ENCODE measurements around the gene QSOX2. TPM values are rescaled to one million over a fixed set of nuclear protein-coding genes. Genes with fewer than 3 reads are reported as not detected.

QSOX2 gene
- total RNA-seq, 4 donors from 2014 or later: 3.4 to 7.2 (median 5.2) TPM

- Histone ChIP-seq H3K4me1 (peaks cover 0 to 21% (median 0%) of the 10 kb centered on the region in 3 donors), H3K36me3 (no peaks in the 10 kb centered on the region), H3K27ac (no peak overlapping the region), H3K27me3 (peaks cover 100% of the 10 kb centered on the region), H3K9me3 (no peaks in the 10 kb centered on the region), H3K4me3 (no peak overlapping the region)
- 100% methylated on average over 2 of the region's 11 CpGs; no CpG with 5 or more reads in 1 of the 2 donors for WGBS, 2 donors (ENCODE audit: low coverage in 1 of 2)
- TF ChIP-seq EP300 (IDR thresholded peaks at IDR 0.05) (no peak), POLR2AphosphoS5 (IDR thresholded peaks at IDR 0.05) (no peak), POLR2A (IDR thresholded peaks at IDR 0.05) (no peak), CTCF (IDR thresholded peaks at IDR 0.05) (no peak)
- ATAC-seq: no peak
Measured at GRCh38 chr9:136190656-136191055, 55.0 kb downstream of the QSOX2 start.

GRCh38 chr9:136190237-136190601, 55.4 kb downstream of the QSOX2 start:
- no peak for TF ChIP-seq POLR2AphosphoS5 (IDR thresholded peaks at IDR 0.05)
- no peak for TF ChIP-seq POLR2A (IDR thresholded peaks at IDR 0.05)
- TF ChIP-seq CTCF (IDR thresholded peaks at IDR 0.05): no peak
- TF ChIP-seq EP300 (IDR thresholded peaks at IDR 0.05): no peak
- ATAC-seq: no peak
- peaks cover 0 to 21% (median 0%) of the 10 kb centered on the region in 3 donors for H3K4me1 ChIP-seq
- no peaks in the 10 kb centered on the region for H3K9me3 ChIP-seq
- no peaks in the 10 kb centered on the region for H3K36me3 ChIP-seq
- peaks cover 100% of the 10 kb centered on the region for H3K27me3 ChIP-seq
- H3K27ac ChIP-seq: no peak overlapping the region
- 28% methylated on average over 2 of the region's 7 CpGs; no CpG with 5 or more reads in 1 of the 2 donors for WGBS, 2 donors (ENCODE audit: low coverage in 1 of 2)
- no peak overlapping the region for H3K4me3 ChIP-seq

GRCh38 chr9:136189394-136190236, 56.0 kb downstream of the QSOX2 start:
- Histone ChIP-seq H3K36me3 (no peaks in the 10 kb centered on the region), H3K4me1 (peaks cover 0 to 21% (median 0%) of the 10 kb centered on the region in 3 donors), H3K9me3 (no peaks in the 10 kb centered on the region), H3K4me3 (no peak overlapping the region), H3K27ac (no peak overlapping the region), H3K27me3 (peaks cover 100% of the 10 kb centered on the region)
- no peak for ATAC-seq
- 40% methylated on average over 1 of the region's 28 CpGs; no CpG with 5 or more reads in 1 of the 2 donors for WGBS, 2 donors (ENCODE audit: low coverage in 1 of 2)
- TF ChIP-seq POLR2AphosphoS5 (IDR thresholded peaks at IDR 0.05) (no peak), CTCF (IDR thresholded peaks at IDR 0.05) (no peak), POLR2A (IDR thresholded peaks at IDR 0.05) (no peak), EP300 (IDR thresholded peaks at IDR 0.05) (no peak)

GRCh38 chr9:136187683-136188586, 57.7 kb downstream of the QSOX2 start:
- H3K27me3 ChIP-seq: peaks cover 93% of the 10 kb centered on the region
- WGBS, 2 donors (ENCODE audit: low coverage in 1 of 2): 40 to 54% methylated on average over 9 of the region's 25 CpGs
- no peak for TF ChIP-seq CTCF (IDR thresholded peaks at IDR 0.05)
- H3K27ac ChIP-seq: no peak overlapping the region
- H3K9me3 ChIP-seq: no peaks in the 10 kb centered on the region
- no peak overlapping the region for H3K4me3 ChIP-seq
- H3K36me3 ChIP-seq: no peaks in the 10 kb centered on the region
- H3K4me1 ChIP-seq: peaks cover 0 to 8% (median 0%) of the 10 kb centered on the region in 3 donors
- ATAC-seq: no peak
